Gastrocnemius medialis (tissue), 4 donors: ENCODE results near the gene PPARG.

ENCODE experiments used
- POLR2A ChIP-seq, 2 donors: fragments of 450-650 bp; IDR thresholded peaks; one replicate each; pipeline ENCODE4 v1.6.1; 2017; ENCODE audit warnings: antibody characterized with exemption in 2 of 2, mild to moderate bottlenecking in 2 of 2, moderate library complexity in 2 of 2
- TF ChIP-seq, protein P1 (sequence below), 5 experiments: fragments of 450-650 bp in 3 of 5; fragments of 200-600 bp in 2 of 5; sonication (generic) in 2 of 5; IDR thresholded peaks in 4 of 5; conservative IDR thresholded peaks in 1 of 5; 1 replicate in 4 of 5; 2 replicates in 1 of 5; pipeline ENCODE4 v1.5.1; 2016 to 2019; ENCODE audit warnings: antibody characterized with exemption in 5 of 5, mild to moderate bottlenecking in 3 of 5, moderate library complexity in 3 of 5

DNA sequence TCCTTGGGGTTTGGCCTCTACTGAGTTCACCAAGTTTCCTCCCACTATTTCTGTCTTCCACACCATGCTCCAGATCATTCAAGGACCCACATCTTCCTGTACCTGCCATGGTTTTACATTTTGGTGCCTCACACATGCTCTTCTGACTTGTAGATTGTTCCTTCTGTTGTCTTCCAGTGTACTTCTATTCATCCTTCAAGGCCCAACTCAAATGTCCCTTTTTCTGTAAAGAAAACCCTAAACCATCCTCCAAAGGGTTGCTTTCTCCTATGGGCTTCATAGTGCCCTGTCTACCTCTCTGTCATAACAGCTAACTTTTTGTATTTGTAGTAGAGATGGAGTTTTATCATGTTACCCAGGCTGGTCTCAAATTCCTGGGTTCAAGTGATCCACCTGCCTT lies 175.3 kb downstream of the PPARG start:
- TF ChIP-seq, protein P1, sequence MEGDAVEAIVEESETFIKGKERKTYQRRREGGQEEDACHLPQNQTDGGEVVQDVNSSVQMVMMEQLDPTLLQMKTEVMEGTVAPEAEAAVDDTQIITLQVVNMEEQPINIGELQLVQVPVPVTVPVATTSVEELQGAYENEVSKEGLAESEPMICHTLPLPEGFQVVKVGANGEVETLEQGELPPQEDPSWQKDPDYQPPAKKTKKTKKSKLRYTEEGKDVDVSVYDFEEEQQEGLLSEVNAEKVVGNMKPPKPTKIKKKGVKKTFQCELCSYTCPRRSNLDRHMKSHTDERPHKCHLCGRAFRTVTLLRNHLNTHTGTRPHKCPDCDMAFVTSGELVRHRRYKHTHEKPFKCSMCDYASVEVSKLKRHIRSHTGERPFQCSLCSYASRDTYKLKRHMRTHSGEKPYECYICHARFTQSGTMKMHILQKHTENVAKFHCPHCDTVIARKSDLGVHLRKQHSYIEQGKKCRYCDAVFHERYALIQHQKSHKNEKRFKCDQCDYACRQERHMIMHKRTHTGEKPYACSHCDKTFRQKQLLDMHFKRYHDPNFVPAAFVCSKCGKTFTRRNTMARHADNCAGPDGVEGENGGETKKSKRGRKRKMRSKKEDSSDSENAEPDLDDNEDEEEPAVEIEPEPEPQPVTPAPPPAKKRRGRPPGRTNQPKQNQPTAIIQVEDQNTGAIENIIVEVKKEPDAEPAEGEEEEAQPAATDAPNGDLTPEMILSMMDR (IDR thresholded peaks at IDR 0.05 in 4 of 5, conservative IDR thresholded peaks at IDR 0.05 in 1 of 5), result no peak
- TF ChIP-seq POLR2A (IDR thresholded peaks at IDR 0.05), result no peak
